HG03135 (cell line): ENCODE results near the gene C6orf136.

Source experiments
- ATAC-seq: cut with Tn5 transposase; IDR thresholded peaks from one replicate; pipeline ENCODE4 v1.9.1; 2021; ENCODE audit warnings: mild to moderate bottlenecking, moderate library complexity; ENCODE audit not compliant: unreplicated experiment

Gene C6orf136

DNA sequence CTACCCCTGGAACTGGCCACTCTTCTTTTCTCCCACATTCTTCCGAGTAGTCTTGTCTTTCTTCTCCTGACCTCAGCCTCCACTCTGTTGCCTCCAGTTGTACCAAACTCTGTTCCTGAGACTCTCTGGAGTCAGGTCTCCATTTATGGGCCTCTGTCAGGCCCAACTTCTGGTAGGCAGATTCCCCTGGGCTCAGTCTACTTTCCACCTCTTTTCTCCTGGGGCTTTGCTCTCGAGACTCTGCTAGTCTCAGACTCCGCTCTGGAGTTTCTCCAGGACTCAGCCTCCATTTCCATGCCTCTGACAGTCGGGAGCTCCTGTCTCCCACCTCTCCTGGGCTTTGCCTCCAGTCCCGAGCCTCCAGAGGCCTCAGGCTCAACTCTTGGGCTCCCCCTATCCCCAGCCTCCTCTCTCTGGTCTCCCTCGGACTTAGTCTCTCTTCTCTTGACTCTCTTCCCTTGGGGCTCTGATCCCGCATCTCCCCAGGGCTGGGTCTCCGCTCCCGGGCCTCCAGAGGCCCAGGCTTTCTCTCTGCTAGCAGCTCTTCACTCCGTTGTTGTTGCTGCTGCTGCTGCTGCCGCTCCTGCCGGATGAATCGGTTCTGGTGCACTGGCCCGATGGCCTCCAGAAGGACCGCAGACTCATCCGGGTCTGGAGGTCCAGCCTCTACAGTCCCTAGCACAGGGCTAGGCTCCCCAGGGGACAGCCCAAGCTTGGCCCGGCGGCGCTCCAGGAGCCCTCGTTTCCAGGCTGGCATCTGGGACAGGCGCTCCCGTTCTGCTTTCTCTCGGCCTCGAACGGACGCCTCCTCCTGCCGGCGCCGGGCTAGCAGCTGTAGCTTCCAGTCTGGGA, 38.5 kb downstream of the C6orf136 start:
- no peak for ATAC-seq

GRCh38 chr6:30686009-30686907, 39.3 kb downstream of the C6orf136 start, which contains the start of gene PPP1R18:
Gene PPP1R18, minus strand, starts transcription at chr6:30686645. Its CDS starts 627 bp downstream, at chr6:30686018.
- ATAC-seq, result peak; percentile 20

GRCh38 chr6:30686908-30687658, 40.1 kb downstream of the C6orf136 start:
- peak; percentile 43 for ATAC-seq

GRCh38 chr6:30687659-30688431, 40.9 kb downstream of the C6orf136 start:
- no peak for ATAC-seq

GRCh38 chr6:30688569-30688968, 41.6 kb downstream of the C6orf136 start:
- no peak for ATAC-seq

GRCh38 chr6:30689022-30689865, 42.3 kb downstream of the C6orf136 start:
- ATAC-seq, result no peak

DNA sequence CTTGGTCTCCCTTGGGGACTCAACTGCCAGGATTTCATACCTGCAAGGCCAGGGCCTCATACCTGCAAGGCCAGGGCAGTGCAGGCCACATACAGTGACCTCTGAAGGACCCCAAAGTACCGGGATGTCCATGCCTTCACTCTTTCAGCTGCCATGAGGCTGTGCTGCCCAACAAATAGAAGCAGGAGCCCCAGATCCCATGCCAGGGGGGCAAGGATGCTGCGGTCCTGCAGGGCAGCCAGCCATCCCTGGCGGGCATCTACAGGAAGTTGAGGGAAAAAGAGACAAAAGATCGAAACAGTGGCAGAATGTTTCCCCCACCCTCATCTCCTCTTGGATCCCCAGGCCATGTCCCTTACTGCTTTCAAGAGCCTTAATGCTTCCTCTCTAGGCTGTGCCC, 43.1 kb downstream of the C6orf136 start:
- ATAC-seq, result no peak

DNA sequence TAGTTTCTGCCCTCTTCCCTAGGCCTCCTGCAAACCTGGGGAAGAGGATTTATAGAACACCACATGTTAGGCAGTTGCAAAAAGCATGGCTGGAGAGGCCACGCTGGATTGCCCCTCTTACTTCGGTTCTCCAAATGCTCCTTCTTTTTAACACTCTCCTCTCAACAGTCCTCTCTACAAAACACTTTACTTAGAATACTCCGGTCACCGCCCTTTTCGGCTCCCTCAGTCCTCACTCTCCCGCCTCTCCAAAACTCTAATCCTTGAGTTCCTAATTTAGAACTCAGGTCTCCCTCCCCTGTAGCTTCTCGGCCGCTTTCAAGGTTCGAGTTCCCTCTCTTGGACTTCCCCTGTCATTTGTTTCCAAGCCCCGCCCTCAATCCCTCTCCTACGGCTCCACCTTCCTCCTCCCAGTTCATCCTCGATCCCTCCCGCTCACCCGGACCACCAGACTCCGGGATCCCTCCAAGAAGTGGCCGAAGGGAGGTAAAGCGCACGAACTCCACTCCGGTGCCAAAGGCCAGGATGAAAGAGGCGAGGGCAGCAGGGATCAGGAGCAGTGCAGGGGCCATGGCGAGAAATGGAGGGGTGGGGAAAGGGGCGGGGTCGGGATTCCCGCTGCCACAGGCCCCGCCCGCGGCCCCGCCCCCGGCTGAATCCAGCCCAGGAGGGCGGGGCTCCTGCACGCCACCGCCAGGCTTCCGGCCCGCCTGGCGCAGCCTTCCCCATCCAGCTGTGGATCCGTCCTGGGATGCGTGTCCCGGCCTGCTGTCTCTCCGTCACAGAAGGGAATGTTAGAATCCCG, 43.7 kb downstream of the C6orf136 start, which contains the start of gene NRM:
NRM (minus strand) TSS at position 582 of the 805 bp plus-strand sequence; CDS start at position 572, 10 bp downstream.
- ATAC-seq, result no peak

DNA sequence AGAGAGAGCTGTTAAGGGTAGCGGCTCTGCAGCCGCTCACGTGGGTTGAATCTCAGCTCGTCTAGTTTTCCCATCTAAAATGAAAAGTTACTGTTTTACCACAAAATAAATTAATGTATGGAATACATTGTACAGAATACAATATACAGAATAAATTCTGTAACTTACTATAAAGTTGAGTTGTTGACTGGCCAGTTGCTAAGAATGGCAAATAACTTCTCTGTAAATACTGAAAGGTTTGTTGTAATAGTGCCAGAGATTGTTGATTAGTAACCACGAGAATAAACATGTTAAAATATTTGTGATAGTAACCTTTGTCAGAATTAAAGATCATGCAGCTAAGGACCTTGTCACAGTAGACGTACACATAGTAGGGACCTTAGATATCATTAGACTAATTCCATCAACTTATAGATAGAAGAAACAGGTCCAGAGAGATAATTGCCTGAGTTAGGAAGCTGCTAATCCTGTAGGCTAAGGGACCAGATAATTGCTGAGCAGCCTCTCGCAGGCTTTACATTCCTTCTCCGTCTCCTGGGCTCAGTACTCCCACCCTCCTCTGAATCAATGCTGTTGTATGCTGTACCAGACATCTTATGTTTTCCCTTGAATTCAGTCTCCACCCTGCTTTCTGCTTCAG, 44.4 kb downstream of the C6orf136 start:
- ATAC-seq, result no peak

DNA sequence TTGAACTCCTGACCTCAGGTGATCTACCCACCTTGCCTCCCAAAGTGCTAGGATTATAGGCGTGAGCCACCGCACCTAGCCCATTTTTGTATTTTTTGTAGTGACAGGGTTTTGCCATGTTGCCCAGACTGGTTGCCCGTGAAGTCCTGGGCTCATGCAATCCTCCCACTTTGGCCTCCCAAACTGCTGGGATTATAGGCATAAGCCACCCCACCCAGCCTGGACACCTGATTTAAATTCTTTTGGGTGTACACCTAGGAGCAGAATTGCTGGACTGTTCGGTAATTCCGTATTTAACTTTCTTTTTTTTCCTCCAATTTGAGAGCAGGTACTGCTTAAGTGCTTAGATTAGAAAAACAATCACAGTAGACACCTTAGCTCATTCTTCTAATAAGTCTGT, 49.5 kb downstream of the C6orf136 start:
- no peak for ATAC-seq

DNA sequence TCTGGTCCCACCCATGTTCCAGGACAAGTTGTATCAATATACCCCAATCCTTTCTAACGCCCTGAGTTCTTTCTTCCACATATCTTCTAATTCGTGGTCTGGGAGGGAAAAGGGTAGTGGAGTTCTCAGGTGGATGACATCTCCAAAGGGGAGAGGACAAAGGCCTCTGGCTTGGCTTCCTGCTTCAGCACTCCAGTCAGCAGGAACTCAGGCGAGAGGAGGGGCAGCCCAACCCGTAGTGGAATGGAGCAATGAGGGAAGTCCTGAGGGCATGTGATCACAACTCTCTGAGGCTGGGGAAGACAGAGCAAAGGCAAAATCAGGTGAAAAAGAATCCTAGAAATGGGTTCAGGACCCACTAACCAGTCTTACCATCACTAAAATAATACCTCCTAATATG, 53.4 kb downstream of the C6orf136 start:
- no peak for ATAC-seq
